H9 (cell line): ENCODE data around the gene COL18A1. TPM values are rescaled to one million over a fixed set of nuclear protein-coding genes. Genes with fewer than 3 reads are reported as not detected.

Source experiments
- DNase-seq: peaks from one replicate; pipeline ENCODE4 v3.0.0-alpha.2; 2017
- H2AFZ ChIP-seq: one replicate; pipeline ENCODE4 v1.6.1; 2013; ENCODE audit warnings: mild to moderate bottlenecking, low read length, control low read depth, moderate library complexity
- H2AK5ac ChIP-seq: 2 replicates; pipeline ENCODE4 v1.6.1; 2013; ENCODE audit warnings: low read length, control low read depth, mixed read lengths; ENCODE audit not compliant: insufficient read length
- H2BK120ac ChIP-seq: one replicate; pipeline ENCODE4 v1.6.1; 2013; ENCODE audit warnings: low read depth, mild to moderate bottlenecking, low read length, control low read depth, inconsistent platforms; ENCODE audit not compliant: poor library complexity, severe bottlenecking
- H2BK12ac ChIP-seq: 2 replicates; pipeline ENCODE4 v1.6.1; 2013; ENCODE audit warnings: low read length, control low read depth, mixed read lengths, low read depth; ENCODE audit not compliant: insufficient read length
- H2BK15ac ChIP-seq: 2 replicates; pipeline ENCODE4 v1.6.1; 2013; ENCODE audit warnings: low read depth, low read length, control low read depth
- H2BK20ac ChIP-seq: one replicate; pipeline ENCODE4 v1.6.1; 2013; ENCODE audit warnings: low read depth, mild to moderate bottlenecking, low read length, control low read depth, inconsistent platforms; ENCODE audit not compliant: poor library complexity, severe bottlenecking
- H2BK5ac ChIP-seq: 2 replicates; pipeline ENCODE4 v1.6.1; 2013; ENCODE audit warnings: low read length, control low read depth, mixed read lengths; ENCODE audit not compliant: insufficient read length
- H3K14ac ChIP-seq: 2 replicates; pipeline ENCODE4 v1.6.1; 2013; ENCODE audit warnings: low read length, control low read depth; ENCODE audit not compliant: insufficient read depth
- H3K18ac ChIP-seq: 2 replicates; pipeline ENCODE4 v1.6.1; 2013; ENCODE audit warnings: low read depth, mild to moderate bottlenecking, mixed read lengths, low read length, control low read depth; ENCODE audit not compliant: insufficient read length
- H3K23ac ChIP-seq: 2 replicates; pipeline ENCODE4 v1.6.1; 2013; ENCODE audit warnings: low read length, control low read depth, mixed read lengths, low read depth; ENCODE audit not compliant: insufficient read length
- H3K23me2 ChIP-seq: 2 replicates; pipeline ENCODE4 v1.6.1; 2013; ENCODE audit warnings: low read depth, mild to moderate bottlenecking, mixed read lengths, low read length, control low read depth; ENCODE audit not compliant: insufficient read length, poor library complexity, severe bottlenecking
- H3K27ac ChIP-seq: 2 replicates; pipeline ENCODE4 v1.5.1; 2013; ENCODE audit warnings: low read length, control low read depth, mixed read lengths, low read depth; ENCODE audit not compliant: insufficient read length
- H3K27me3 ChIP-seq: 2 replicates; pipeline ENCODE4 v1.6.1; 2013; ENCODE audit warnings: low read length, control low read depth, inconsistent platforms; ENCODE audit not compliant: insufficient read depth
- H3K4ac ChIP-seq: 2 replicates; pipeline ENCODE4 v1.6.1; 2013; ENCODE audit warnings: low read depth, mild to moderate bottlenecking, control low read depth, inconsistent platforms, low read length, moderate library complexity
- H3K4me1 ChIP-seq: 2 replicates; pipeline ENCODE4 v1.6.1; 2013; ENCODE audit warnings: low read length, control low read depth, inconsistent platforms; ENCODE audit not compliant: insufficient read depth
- H3K4me2 ChIP-seq: 2 replicates; pipeline ENCODE4 v1.6.1; 2013; ENCODE audit warnings: low read length, control low read depth, mixed read lengths; ENCODE audit not compliant: insufficient read length, insufficient read depth
- H3K56ac ChIP-seq: 2 replicates; pipeline ENCODE4 v1.6.1; 2013; ENCODE audit warnings: low read depth, mild to moderate bottlenecking, mixed read lengths, low read length, control low read depth; ENCODE audit not compliant: insufficient read length
- H3K79me1 ChIP-seq: 2 replicates; pipeline ENCODE4 v1.6.1; 2013; ENCODE audit warnings: low read depth, mild to moderate bottlenecking, moderate library complexity, low read length, control low read depth, inconsistent platforms; ENCODE audit not compliant: insufficient read depth, poor library complexity, severe bottlenecking
- H3K79me2 ChIP-seq: 2 replicates; pipeline ENCODE4 v1.6.1; 2013; ENCODE audit warnings: low read length, control low read depth, inconsistent platforms; ENCODE audit not compliant: insufficient read depth
- H3K9ac ChIP-seq: 2 replicates; pipeline ENCODE4 v1.6.1; 2013; ENCODE audit warnings: low read length, control low read depth, mixed read lengths; ENCODE audit not compliant: insufficient read length; ENCODE audit errors: extremely low read depth
- H3K9me3 ChIP-seq: one replicate; pipeline ENCODE4 v1.6.1; 2013; ENCODE audit warnings: low read depth, low read length, inconsistent platforms; ENCODE audit not compliant: control insufficient read depth
- H3T11ph ChIP-seq: one replicate; pipeline ENCODE4 v1.6.1; 2013; ENCODE audit warnings: mild to moderate bottlenecking, low read length, control low read depth, inconsistent platforms
- H4K20me1 ChIP-seq: one replicate; pipeline ENCODE4 v1.6.1; 2013; ENCODE audit not compliant: control insufficient read depth, insufficient read length, insufficient read depth
- H4K5ac ChIP-seq: 2 replicates; pipeline ENCODE4 v1.6.1; 2013; ENCODE audit warnings: low read depth, mild to moderate bottlenecking, mixed read lengths, low read length, control low read depth; ENCODE audit not compliant: insufficient read length
- H4K8ac ChIP-seq: replicated peaks from 2 replicates; pipeline ENCODE4 v1.6.1; 2013; ENCODE audit warnings: low read length, control low read depth, mixed read lengths, low read depth; ENCODE audit not compliant: insufficient read length
- H4K91ac ChIP-seq: 2 replicates; pipeline ENCODE4 v1.6.1; 2013; ENCODE audit warnings: low read depth, mild to moderate bottlenecking, moderate library complexity, mixed read lengths, low read length, control low read depth; ENCODE audit not compliant: insufficient read length
- H3K27ac Mint-ChIP-seq, 3 experiments: 2 replicates in 2 of 3; 3 replicates in 1 of 3; pipeline ENCODE4 v1.8.0; 2020 to 2021; ENCODE audit warnings: mixed read lengths in 3 of 3, mild to moderate bottlenecking in 1 of 3, moderate library complexity in 1 of 3
- H3K27me3 Mint-ChIP-seq: 2 replicates; pipeline ENCODE4 v1.8.0; 2021; ENCODE audit warnings: low read depth, mild to moderate bottlenecking, moderate library complexity, mixed read lengths
- H3K36me3 Mint-ChIP-seq, 3 experiments: 2 replicates in 2 of 3; 3 replicates in 1 of 3; pipeline ENCODE4 v1.8.0; 2020 to 2021; ENCODE audit warnings: low read depth in 3 of 3, mixed read lengths in 3 of 3; ENCODE audit not compliant: insufficient read depth in 1 of 3
- H3K4me1 Mint-ChIP-seq, 2 experiments: 2 replicates each; pipeline ENCODE4 v1.8.0; 2020; ENCODE audit warnings: mixed read lengths in 2 of 2
- H3K4me3 Mint-ChIP-seq, 2 experiments: 2 replicates in 1 of 2; 3 replicates in 1 of 2; pipeline ENCODE4 v1.8.0; 2020 to 2021; ENCODE audit warnings: mild to moderate bottlenecking in 2 of 2, mixed read lengths in 2 of 2, moderate library complexity in 1 of 2
- H3K9me3 Mint-ChIP-seq, 2 experiments: 2 replicates in 1 of 2; 3 replicates in 1 of 2; pipeline ENCODE4 v1.8.0; 2020; ENCODE audit warnings: mild to moderate bottlenecking in 2 of 2, mixed read lengths in 2 of 2, moderate library complexity in 1 of 2
- WGBS: extraction: QIAGEN DNeasy Blood & Tissue Kit; methylation state at CpG from one replicate; pipeline ENCODE4 v1.1.7; 2013; ENCODE audit warnings: missing lambda C conversion rate, low lambda C conversion rate, mixed read lengths; ENCODE audit not compliant: insufficient read length; ENCODE audit errors: extremely low coverage; 5-methylcytosine and 5-hydroxymethylcytosine counted together
- total RNA-seq: library from RNA; stranded (reverse); gene quantifications from 2 replicates; pipeline ENCODE4 v1.2.1, GENCODE V29; 2021
- TF ChIP-seq, protein P1 (sequence below): fragments of 200-600 bp; sonication (generic); conservative IDR thresholded peaks from 3 replicates; pipeline ENCODE4 v1.8.0; 2021; ENCODE audit warnings: antibody characterized with exemption, mild to moderate bottlenecking

COL18A1 gene
- total RNA-seq, 1 experiment from 2014 or later = 232 TPM

DNA sequence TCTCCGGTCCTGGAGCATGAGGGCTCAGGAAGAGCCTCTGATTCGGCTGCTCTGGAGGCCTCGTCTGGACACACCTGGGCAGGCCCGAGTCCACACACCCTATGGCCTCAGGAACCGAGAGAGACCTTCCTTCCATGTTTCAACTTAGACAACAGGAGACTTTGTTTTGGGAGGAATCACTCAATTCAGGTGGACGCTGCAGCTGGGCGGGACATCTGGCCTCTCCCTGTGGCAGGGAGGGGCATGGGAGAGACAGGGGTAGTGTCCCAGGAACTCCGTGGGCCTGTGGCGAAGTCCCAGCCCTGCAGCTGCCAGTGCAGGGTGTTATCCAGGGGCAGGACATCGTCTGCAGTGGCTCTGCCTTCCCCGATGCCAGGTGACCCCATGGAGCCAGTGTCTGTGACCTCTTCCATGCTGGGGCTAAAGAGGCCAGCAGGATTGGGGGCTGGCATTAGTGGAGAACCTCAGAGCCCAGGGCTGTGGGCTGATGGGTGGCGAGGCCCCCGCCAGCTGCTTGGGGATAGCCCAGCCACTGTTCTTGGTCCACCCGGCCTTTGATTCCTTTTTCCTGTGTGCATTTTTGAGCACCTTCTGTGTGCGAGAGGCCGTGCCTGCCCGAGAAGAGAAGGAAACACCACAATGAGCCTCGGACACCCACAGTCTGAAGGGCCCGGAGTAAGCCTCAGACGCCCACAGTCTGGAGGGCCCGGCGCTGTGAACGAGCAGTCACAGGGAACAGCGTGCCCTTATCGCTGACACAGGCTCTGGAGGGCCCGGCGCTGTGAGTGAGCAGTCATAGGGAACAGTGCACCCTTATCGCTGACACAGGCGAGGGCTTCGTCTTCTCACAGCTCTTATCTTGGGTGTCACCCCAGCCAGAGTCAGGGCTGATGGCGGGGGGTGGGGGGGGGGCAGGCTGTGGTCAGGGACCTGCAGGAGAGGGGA lies 6.2 kb downstream of the COL18A1 start:
- H3K36me3 Mint-ChIP-seq = peaks cover 0 to 28% (median 9%) of the 10 kb centered on the region in 3 experiments; a peak in 6 of 7 replicates
- H3K79me2 ChIP-seq = peaks cover 77% of the 10 kb centered on the region; the same call in 1 of the 2 replicates
- H3K4me2 ChIP-seq = no peak overlapping the region

More for the DNA sequence above, 6.2 kb downstream of the COL18A1 start:
- no peak overlapping the region; the same call in 1 of the 2 replicates for H3K14ac ChIP-seq
- no peak overlapping the region for H4K91ac ChIP-seq
- peaks cover 8% of the 10 kb centered on the region for H3K79me1 ChIP-seq
- H3K27ac ChIP-seq = no peak overlapping the region
- no peak overlapping the region for H4K5ac ChIP-seq
- H3K27me3 Mint-ChIP-seq = no peaks in the 10 kb centered on the region
- no peaks in the 10 kb centered on the region for H3K27me3 ChIP-seq
- H3K18ac ChIP-seq = no peak overlapping the region
- peaks cover 7% of the 10 kb centered on the region for H3K23me2 ChIP-seq
- peak overlapping the region; percentile 51 to 74 (median 72); a peak in 6 of 7 replicates for H3K27ac Mint-ChIP-seq
- H2BK5ac ChIP-seq = no peak overlapping the region
- H2BK15ac ChIP-seq = no peak overlapping the region
- peaks cover 11% of the 10 kb centered on the region; the same call in 1 of the 2 replicates for H3K4me1 ChIP-seq
- TF ChIP-seq, protein P1, sequence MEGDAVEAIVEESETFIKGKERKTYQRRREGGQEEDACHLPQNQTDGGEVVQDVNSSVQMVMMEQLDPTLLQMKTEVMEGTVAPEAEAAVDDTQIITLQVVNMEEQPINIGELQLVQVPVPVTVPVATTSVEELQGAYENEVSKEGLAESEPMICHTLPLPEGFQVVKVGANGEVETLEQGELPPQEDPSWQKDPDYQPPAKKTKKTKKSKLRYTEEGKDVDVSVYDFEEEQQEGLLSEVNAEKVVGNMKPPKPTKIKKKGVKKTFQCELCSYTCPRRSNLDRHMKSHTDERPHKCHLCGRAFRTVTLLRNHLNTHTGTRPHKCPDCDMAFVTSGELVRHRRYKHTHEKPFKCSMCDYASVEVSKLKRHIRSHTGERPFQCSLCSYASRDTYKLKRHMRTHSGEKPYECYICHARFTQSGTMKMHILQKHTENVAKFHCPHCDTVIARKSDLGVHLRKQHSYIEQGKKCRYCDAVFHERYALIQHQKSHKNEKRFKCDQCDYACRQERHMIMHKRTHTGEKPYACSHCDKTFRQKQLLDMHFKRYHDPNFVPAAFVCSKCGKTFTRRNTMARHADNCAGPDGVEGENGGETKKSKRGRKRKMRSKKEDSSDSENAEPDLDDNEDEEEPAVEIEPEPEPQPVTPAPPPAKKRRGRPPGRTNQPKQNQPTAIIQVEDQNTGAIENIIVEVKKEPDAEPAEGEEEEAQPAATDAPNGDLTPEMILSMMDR = no peak
- no peak for DNase-seq
- H3K9me3 Mint-ChIP-seq = no peaks in the 10 kb centered on the region; a peak in 1 of 5 replicates
- H3K4ac ChIP-seq = no peak overlapping the region
- H2BK12ac ChIP-seq = no peak overlapping the region
- no peak overlapping the region for H2AFZ ChIP-seq
- H2BK20ac ChIP-seq = no peak overlapping the region
- H4K8ac ChIP-seq = no peak overlapping the region
- H4K20me1 ChIP-seq = peaks cover 2% of the 10 kb centered on the region
- no peak overlapping the region for H3K9ac ChIP-seq
- H3T11ph ChIP-seq = no peak overlapping the region
- no CpG with 5 or more reads among the region's 31 CpGs for WGBS
- no peak overlapping the region for H3K56ac ChIP-seq
- H2BK120ac ChIP-seq = no peak overlapping the region
- H3K4me1 Mint-ChIP-seq = peaks cover 72 to 85% of the 10 kb centered on the region in 2 experiments
- H2AK5ac ChIP-seq = no peak overlapping the region
- no peak overlapping the region for H3K23ac ChIP-seq
- no peaks in the 10 kb centered on the region for H3K9me3 ChIP-seq
- H3K4me3 Mint-ChIP-seq = peak overlapping the region in 1 of 2 experiments; percentile 46; a peak in 1 of 5 replicates
